ENCODE measurements around the gene GTF3C2. TPM values are rescaled to one million over a fixed set of nuclear protein-coding genes. Genes with fewer than 3 reads are reported as not detected.

GTF3C2 gene, protein sequence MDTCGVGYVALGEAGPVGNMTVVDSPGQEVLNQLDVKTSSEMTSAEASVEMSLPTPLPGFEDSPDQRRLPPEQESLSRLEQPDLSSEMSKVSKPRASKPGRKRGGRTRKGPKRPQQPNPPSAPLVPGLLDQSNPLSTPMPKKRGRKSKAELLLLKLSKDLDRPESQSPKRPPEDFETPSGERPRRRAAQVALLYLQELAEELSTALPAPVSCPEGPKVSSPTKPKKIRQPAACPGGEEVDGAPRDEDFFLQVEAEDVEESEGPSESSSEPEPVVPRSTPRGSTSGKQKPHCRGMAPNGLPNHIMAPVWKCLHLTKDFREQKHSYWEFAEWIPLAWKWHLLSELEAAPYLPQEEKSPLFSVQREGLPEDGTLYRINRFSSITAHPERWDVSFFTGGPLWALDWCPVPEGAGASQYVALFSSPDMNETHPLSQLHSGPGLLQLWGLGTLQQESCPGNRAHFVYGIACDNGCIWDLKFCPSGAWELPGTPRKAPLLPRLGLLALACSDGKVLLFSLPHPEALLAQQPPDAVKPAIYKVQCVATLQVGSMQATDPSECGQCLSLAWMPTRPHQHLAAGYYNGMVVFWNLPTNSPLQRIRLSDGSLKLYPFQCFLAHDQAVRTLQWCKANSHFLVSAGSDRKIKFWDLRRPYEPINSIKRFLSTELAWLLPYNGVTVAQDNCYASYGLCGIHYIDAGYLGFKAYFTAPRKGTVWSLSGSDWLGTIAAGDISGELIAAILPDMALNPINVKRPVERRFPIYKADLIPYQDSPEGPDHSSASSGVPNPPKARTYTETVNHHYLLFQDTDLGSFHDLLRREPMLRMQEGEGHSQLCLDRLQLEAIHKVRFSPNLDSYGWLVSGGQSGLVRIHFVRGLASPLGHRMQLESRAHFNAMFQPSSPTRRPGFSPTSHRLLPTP
- 101 and 130 TPM in 2 replicates for polyA plus RNA-seq (2011; rRNA removed)
- 77.7 and 97.8 TPM in 2 replicates for polyA plus RNA-seq (2012; cell fraction: cytosol; rRNA removed)
- 154 and 161 TPM in 2 replicates for polyA plus RNA-seq (2012; cell fraction: nucleus; rRNA removed)
- 69.2 to 78.2 TPM (median 75.4 TPM) in 3 replicates for polyA plus RNA-seq (2017; fragmentation: RNase III; extraction: RNeasy Plus Mini Kit Qiagen cat#74134 plus additional on column Dnase treatment)
- polyA minus RNA-seq (2011; rRNA and poly(A)+ RNA removed) = 100 and 126 TPM in 2 replicates

DNA sequence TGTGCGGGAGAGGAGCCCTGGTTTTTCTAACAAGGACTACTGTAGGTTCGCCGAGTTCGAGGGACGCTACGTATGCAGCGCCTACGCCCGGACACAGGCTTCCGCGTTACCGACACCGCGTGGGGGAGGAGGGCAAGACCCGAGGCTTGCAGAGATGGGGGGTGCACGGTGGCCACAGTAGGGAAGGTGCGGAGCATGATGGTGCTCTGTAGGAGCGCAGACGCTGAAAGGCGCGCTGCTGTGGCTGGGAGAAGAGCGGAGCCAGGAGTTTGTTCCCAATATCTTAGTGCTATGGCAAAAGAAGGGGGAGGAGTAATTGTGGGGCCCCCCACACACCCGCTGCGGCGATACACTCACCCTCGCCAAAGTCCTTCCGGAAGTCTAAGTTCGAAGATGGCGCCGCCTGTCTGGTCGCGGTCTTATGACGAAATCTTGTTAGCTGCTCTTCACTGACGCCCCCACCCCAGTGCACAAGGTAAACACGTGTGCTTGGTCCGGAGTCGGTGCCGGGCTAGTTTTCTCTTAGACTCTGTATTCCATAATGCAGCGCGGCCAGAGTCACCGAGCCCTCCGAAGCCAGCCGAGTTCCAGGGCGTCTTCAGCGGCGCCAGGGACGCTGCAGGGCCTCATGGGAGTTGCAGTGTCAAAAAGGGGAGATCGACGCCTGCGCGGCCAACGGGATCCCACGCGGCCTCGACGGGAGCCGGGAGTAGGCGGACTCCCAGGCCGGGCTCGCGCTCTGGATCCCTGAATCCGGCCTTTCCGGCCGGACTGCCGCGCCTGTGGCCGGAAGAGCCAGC lies at the start of gene GTF3C2:
Gene GTF3C2 (minus strand): TSS at position 383 of the 800 bp plus-strand sequence. CDS start 13,210 bp downstream, outside the sequence.
- ChIA-PET CTCF (interaction anchor here (0.5 to 2.9 kb wide), 6 partner anchors 9 to 1382 kb away, joined by 3 to 21 read pairs (median 4); partner anchors contain the start of genes EIF2B4 and SNX17), POLR2A (interaction anchor here (0.9 to 2.3 kb wide), 10 partner anchors 9 to 145 kb away, joined by 3 to 25 read pairs (median 4); partner anchors contain the start of genes ATRAID, EIF2B4, SLC5A6 and SNX17)
- H3K4me1 ChIP-seq = peaks cover 28% of the 10 kb centered on the region
- peak within 1 kb of the TSS; percentile 82 for H3K4me3 ChIP-seq
- H3K4me2 ChIP-seq = peak within 1 kb of the TSS; percentile 77
- FAIRE-seq = no peak
- H3K27ac ChIP-seq = peak within 1 kb of the TSS; percentile 83 to 91
- 1% methylated on average over 35 of the region's 67 CpGs for WGBS (ENCODE audit: missing lambda C conversion rate)
- peak; percentile 93 to 96 for ATAC-seq
- H3K9me3 ChIP-seq = no peaks in the 10 kb centered on the region
- DNase-seq (ENCODE audit: low read depth in 1 of 2, low spot score in 1 of 2) = peak; percentile 95 to 99
- no peak for TF ChIP-seq RAD21 (conservative IDR thresholded peaks at IDR 0.05 in 1 of 2, IDR thresholded peaks at IDR 0.05 in 1 of 2)
- no peak for TF ChIP-seq ELK1 (IDR thresholded peaks at IDR 0.05; ENCODE audit: low read depth, low read length)
- no peak for TF ChIP-seq NFE2L2 (conservative IDR thresholded peaks at IDR 0.05; ENCODE audit: low read length)
- peak; percentile 43 for TF ChIP-seq USF2 (IDR thresholded peaks at IDR 0.05)
- TF ChIP-seq MAFK (IDR thresholded peaks at IDR 0.05; ENCODE audit: partially characterized antibody) = no peak
- TF ChIP-seq HDAC2 (IDR thresholded peaks at IDR 0.05) = peak; percentile 88; the same call in 1 of the 2 replicates
- TF ChIP-seq RARB (CRISPR knock-in tag; IDR thresholded peaks at IDR 0.05) = no peak
- TF ChIP-seq HOXB5 (CRISPR knock-in tag; IDR thresholded peaks at IDR 0.05) = peak; percentile 78; the same call in 1 of the 2 replicates
- no peak for TF ChIP-seq SREBF2 (IDR thresholded peaks at IDR 0.05)
- no peak for TF ChIP-seq TFCP2L1 (CRISPR knock-in tag; IDR thresholded peaks at IDR 0.05)
- no peak for TF ChIP-seq FOXS1 (CRISPR knock-in tag; IDR thresholded peaks at IDR 0.05)
- TF ChIP-seq ATOH8 (CRISPR knock-in tag; IDR thresholded peaks at IDR 0.05; ENCODE audit: low read depth) = no peak
- TF ChIP-seq ESRRA (IDR thresholded peaks at IDR 0.05; ENCODE audit: borderline replicate concordance, low read length) = no peak
- TF ChIP-seq RFX5 (IDR thresholded peaks at IDR 0.05) = no peak
- TF ChIP-seq KDM1A (IDR thresholded peaks at IDR 0.05; ENCODE audit: low read depth) = no peak
- no peak; the same call in 1 of the 2 replicates for TF ChIP-seq HOXB13 (CRISPR knock-in tag; IDR thresholded peaks at IDR 0.05; ENCODE audit: low read depth)
- TF ChIP-seq TP53 (CRISPR knock-in tag; IDR thresholded peaks at IDR 0.05) = 0 out of 2 replicates have a peak, but pooled peaks have one; percentile 75
- TF ChIP-seq GATA3 (IDR thresholded peaks at IDR 0.05; ENCODE audit: borderline replicate concordance) = peak; percentile 13; the same call in 1 of the 2 replicates
- no peak for TF ChIP-seq RCOR1 (IDR thresholded peaks at IDR 0.05; ENCODE audit: low read depth, low read length)
- TF ChIP-seq HOXA7 (CRISPR knock-in tag; IDR thresholded peaks at IDR 0.05) = 0 out of 2 replicates have a peak, but pooled peaks have one; percentile 22
- peak; percentile 90; the same call in 1 of the 2 replicates for TF ChIP-seq MAZ (IDR thresholded peaks at IDR 0.05; ENCODE audit: borderline replicate concordance, low read depth, low read length)
- TF ChIP-seq, protein P1, sequence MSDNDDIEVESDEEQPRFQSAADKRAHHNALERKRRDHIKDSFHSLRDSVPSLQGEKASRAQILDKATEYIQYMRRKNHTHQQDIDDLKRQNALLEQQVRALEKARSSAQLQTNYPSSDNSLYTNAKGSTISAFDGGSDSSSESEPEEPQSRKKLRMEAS (IDR thresholded peaks at IDR 0.05) = peak; percentile 98
- TF ChIP-seq FOSB (CRISPR knock-in tag; IDR thresholded peaks at IDR 0.05) = no peak
- no peak for TF ChIP-seq CBX8 (IDR thresholded peaks at IDR 0.05)
- TF ChIP-seq CHD2 (IDR thresholded peaks at IDR 0.05; ENCODE audit: low read length, partially characterized antibody) = peak; percentile 55
- TF ChIP-seq PHF8 (IDR thresholded peaks at IDR 0.05; ENCODE audit: borderline replicate concordance, low read depth) = peak; percentile 73; the same call in 1 of the 2 replicates
- TF ChIP-seq, protein P2, sequence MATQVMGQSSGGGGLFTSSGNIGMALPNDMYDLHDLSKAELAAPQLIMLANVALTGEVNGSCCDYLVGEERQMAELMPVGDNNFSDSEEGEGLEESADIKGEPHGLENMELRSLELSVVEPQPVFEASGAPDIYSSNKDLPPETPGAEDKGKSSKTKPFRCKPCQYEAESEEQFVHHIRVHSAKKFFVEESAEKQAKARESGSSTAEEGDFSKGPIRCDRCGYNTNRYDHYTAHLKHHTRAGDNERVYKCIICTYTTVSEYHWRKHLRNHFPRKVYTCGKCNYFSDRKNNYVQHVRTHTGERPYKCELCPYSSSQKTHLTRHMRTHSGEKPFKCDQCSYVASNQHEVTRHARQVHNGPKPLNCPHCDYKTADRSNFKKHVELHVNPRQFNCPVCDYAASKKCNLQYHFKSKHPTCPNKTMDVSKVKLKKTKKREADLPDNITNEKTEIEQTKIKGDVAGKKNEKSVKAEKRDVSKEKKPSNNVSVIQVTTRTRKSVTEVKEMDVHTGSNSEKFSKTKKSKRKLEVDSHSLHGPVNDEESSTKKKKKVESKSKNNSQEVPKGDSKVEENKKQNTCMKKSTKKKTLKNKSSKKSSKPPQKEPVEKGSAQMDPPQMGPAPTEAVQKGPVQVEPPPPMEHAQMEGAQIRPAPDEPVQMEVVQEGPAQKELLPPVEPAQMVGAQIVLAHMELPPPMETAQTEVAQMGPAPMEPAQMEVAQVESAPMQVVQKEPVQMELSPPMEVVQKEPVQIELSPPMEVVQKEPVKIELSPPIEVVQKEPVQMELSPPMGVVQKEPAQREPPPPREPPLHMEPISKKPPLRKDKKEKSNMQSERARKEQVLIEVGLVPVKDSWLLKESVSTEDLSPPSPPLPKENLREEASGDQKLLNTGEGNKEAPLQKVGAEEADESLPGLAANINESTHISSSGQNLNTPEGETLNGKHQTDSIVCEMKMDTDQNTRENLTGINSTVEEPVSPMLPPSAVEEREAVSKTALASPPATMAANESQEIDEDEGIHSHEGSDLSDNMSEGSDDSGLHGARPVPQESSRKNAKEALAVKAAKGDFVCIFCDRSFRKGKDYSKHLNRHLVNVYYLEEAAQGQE (IDR thresholded peaks at IDR 0.05) = peak; percentile 76
- TF ChIP-seq EHF (CRISPR knock-in tag; IDR thresholded peaks at IDR 0.05) = no peak
- TF ChIP-seq ZSCAN20 (CRISPR knock-in tag; IDR thresholded peaks at IDR 0.05) = no peak

Measured in A549 (cell line).